ENCODE results near the gene BCAS3.
"Not testable (repeated sequence)": the region's sequence is repeated elsewhere in the genome, so short reads cannot be mapped to it uniquely, and the experiment has no call there.

Gene BCAS3

GRCh38 chr17:60677308-60678117 is at the start of gene BCAS3:
BCAS3 (plus strand) TSS chr17:60677851.
- DNase-seq (ENCODE audit: low read depth), result peak; percentile 95

GRCh38 chr17:60628252-60628889 is 49.3 kb upstream of the BCAS3 start:
- no peak for DNase-seq (ENCODE audit: low read depth)

DNA sequence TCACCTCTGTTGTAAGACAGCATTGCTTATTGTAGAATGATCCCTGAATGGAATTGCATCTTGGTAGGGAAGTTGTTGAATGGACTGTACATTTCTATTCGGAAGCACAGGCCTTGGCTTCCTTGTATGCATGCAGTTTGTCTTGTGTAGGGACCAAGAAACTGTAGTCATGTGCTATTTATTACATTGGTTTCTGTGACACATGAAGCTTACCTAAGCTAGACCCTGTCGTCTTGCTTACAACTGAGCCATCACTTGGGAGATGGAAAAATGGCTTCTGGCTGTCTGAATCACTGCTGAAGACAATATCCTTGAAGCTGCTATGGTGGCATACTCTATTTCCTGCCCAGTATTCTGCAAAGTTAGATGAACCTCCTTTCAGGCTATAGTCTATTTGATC is 48.5 kb upstream of the BCAS3 start:
- DNase-seq (ENCODE audit: low read depth), result no peak

GRCh38 chr17:60630352-60630751 is 47.3 kb upstream of the BCAS3 start:
- no peak for DNase-seq (ENCODE audit: low read depth)

DNA sequence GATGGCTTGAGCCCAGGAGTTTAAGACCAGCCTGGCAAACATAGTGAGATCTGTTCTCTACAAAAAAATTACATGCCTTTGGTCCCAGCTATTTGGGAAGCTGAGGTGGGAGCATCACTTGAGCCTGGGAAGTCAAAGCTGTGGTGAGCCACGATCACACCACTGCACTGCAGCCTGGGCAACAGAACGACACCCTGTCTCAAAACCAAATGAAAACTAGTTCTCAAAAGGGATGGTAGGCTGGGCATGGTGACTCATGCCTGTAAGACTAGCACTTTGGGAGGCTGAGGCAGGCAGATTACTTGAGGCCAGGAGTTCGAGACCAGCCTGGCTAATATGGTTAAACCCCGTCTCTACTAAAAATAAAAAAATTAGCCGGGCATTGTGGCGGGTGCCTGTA is 46.5 kb upstream of the BCAS3 start:
- DNase-seq (ENCODE audit: low read depth), result no peak

DNA sequence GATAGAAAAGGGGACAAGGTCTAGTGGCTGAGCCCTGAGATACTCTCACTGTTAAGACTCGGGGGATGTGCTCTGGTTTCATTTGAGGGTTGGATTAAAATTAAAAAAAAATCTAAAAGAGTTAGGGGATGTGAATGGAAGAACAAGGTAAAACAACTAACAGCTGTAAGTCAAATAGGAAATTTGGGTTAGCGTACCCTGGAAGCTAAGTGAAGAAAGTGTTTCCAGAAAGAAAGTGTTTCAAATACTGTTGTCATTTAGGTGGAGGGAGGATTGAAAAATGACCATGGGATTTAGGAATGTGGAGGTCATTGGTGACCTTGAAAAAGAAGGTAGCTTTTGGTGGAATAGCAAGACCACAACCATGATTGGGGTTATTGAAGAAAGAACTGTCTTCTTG is 40.0 kb upstream of the BCAS3 start:
- DNase-seq (ENCODE audit: low read depth), result no peak

- DNase-seq (ENCODE audit: low read depth), result no peak
These were observed 38.7 kb upstream of the BCAS3 start for GRCh38 chr17:60639019-60639330.

GRCh38 chr17:60640503-60640902 is 37.1 kb upstream of the BCAS3 start:
- no peak for DNase-seq (ENCODE audit: low read depth)

DNA sequence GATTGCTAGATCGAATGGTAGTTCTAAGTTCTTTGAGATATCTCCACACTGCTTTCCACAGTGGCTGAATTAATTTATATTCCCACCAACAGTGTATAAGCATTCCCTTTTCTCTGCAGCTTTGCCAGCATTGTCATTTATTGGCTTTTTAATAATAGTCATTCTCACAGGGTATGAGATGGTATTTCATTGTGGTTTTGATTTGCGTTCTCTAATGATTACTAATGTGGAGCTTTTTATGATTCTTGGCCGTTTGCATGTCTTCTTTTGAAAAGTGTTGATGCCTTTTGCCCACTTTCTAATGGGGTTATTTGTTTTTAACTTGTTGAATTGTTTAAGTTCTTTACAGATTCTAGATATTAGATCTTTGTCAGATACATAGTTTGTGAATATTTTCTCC is 36.5 kb upstream of the BCAS3 start:
- no peak for DNase-seq (ENCODE audit: low read depth)

GRCh38 chr17:60641810-60642220 is 35.8 kb upstream of the BCAS3 start:
- peak; percentile 26 for DNase-seq (ENCODE audit: low read depth)

- DNase-seq (ENCODE audit: low read depth), result no peak
These were observed 31.6 kb upstream of the BCAS3 start for GRCh38 chr17:60645918-60646523.

GRCh38 chr17:60646701-60647100 is 30.9 kb upstream of the BCAS3 start:
- DNase-seq (ENCODE audit: low read depth), result no peak

GRCh38 chr17:60647705-60648104 is 29.9 kb upstream of the BCAS3 start:
- no peak for DNase-seq (ENCODE audit: low read depth)

DNA sequence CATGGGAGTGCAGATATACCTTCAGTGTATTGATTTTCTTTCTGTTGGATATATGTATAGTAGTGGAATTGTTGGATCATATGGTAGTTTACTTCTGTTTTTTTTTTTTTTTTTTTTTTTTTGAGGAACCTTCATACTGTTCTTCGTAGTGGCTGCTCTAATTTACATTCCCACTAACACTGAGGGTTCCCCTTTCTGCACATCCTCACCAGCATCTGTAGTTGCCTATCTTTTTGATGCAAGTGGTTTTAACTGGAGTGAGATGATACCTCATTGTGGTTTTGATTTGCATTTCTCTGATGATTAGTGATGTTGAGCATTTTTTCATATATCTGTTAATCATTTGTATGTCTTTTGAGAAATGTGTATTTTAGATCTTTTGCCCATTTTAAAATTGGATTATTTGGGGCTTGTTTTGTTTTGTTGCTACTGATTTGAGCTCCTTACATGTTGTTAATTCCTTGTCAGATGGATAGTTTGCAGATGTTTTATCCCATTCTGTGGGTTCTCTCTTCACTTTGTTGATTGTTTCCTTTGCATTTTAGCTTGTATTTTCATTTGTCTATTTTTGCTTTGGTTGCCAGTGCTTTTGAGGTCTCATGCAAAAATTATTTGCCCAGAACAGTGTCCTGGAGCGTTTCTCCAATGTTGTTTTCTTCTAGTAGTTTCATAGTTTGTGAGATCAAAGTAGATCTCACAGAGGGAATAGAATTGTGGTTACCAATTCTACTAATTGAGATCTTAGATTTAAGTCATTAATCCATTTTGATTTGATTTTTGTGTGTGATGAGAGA is 25.0 kb upstream of the BCAS3 start:
- DNase-seq (ENCODE audit: low read depth), result no peak

GRCh38 chr17:60653569-60653968 is 24.1 kb upstream of the BCAS3 start:
- DNase-seq (ENCODE audit: low read depth), result no peak

GRCh38 chr17:60656499-60656898 is 21.2 kb upstream of the BCAS3 start:
- DNase-seq (ENCODE audit: low read depth), result no peak

DNA sequence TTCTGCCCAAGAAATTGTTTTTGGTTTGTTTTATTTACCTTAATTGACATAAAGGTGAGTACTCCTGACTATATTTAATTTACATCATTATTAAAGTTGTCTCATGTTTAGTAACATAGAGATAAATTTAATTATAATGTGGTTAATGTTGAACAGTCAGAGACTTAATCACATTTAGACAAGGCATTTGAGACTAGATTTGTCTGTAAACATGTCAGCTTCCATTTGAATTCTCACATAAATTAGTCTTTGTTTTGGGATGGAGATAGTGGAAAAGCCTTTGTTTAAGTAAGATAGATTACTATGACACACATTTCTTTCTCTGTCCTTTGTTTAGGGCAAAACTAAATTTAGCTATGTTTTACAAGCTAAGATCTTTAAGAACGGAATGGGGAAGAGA is 18.5 kb upstream of the BCAS3 start:
- DNase-seq (ENCODE audit: low read depth), result no peak

- DNase-seq (ENCODE audit: low read depth), result no peak
These were observed 16.2 kb upstream of the BCAS3 start for GRCh38 chr17:60661489-60661888.

- DNase-seq (ENCODE audit: low read depth), result no peak
These were observed 13.6 kb upstream of the BCAS3 start for GRCh38 chr17:60664022-60664421.

- DNase-seq (ENCODE audit: low read depth), result no peak
These were observed 12.0 kb upstream of the BCAS3 start for GRCh38 chr17:60665602-60666001.

GRCh38 chr17:60668741-60669140 is 8.9 kb upstream of the BCAS3 start:
- DNase-seq (ENCODE audit: low read depth), result not testable (repeated sequence)

DNA sequence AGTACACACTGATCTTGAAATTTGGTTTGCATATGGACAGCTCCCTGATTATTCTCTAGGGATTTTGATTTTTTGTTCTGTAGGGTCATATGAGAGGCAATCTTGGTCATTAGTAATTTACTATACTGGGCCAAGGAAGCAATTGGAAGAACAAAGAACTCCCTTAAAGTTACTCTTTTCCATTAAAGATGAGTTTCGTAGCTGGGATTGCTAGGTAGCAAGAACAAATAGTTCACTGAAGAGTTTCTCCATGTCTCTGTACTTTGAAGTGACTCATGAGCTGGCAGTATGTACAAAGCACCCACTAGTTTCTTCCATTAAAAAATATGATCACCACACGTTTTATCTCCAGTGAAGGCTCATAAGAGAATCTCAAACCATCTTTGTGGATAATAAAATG is 6.2 kb upstream of the BCAS3 start:
- no peak for DNase-seq (ENCODE audit: low read depth)

DNA sequence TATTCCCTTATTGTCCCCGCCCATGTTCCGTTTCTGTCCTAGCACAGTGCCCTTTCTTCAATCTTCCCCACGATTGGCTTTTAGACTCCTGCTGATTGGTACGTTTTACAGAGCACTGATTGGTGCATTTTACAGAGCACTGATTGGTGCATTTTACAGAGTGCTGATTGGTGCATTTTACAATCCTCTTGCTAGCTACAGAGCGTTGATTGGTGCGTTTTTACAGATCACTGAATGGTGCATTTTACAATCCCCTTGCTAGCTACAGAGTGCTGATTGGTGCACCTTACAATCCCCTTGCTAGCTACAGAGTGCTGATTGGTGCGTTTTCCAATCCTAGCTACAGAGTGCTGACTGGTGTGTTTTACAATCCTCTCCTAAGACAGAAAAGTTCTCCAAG is 3.0 kb upstream of the BCAS3 start:
- not testable (repeated sequence) for DNase-seq (ENCODE audit: low read depth)
